ENCODE data around the gene SLC41A2. TPM values are rescaled to one million over a fixed set of nuclear protein-coding genes. Genes with fewer than 3 reads are reported as not detected.

SLC41A2 gene
- polyA plus RNA-seq, 3 donors = 4.4 to 6.1 (median 4.9) TPM

DNA sequence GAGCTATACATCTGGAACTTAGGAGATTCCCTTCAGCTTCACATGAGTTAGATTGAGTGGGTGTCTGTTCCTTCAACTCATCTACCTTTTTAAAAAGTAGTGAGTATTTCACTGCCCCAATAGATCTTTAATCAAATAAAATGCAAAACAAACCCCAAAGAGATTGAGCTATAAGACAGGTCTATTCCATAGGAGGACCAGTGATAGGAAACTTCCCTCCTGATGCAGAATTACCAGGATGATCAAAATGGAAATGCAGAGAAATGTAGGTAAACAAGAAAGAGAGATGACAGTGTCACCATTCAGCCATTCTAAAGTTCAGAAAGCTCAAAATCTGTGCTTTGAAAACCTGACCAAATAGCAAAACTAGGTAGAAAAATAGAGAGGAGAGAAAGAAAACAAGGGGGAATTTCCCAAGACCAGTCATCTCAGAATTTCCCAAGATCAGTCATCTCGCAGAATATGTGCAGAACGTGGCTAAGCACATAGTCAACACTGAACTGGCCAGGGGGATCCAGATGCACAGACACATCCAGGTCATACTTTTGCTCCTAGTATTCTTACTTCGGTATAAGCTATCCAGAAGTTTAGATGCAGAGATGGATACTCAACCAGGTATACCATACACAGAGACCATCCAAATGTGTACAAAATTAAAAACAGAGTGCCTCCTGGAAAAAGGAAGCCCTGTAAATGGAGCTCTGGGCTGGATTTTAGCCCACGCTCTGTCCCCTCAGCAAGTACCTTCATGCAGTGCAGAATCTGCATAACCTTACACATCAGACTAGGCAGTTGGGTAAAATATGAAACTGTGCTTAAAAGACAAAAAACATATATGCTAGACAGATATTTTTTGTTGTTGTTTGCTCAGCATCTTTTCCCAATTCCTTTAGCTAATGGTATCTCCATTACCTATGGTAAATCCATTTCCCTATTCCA is 27.4 kb downstream of the SLC41A2 start:
- no peak for DNase-seq

DNA sequence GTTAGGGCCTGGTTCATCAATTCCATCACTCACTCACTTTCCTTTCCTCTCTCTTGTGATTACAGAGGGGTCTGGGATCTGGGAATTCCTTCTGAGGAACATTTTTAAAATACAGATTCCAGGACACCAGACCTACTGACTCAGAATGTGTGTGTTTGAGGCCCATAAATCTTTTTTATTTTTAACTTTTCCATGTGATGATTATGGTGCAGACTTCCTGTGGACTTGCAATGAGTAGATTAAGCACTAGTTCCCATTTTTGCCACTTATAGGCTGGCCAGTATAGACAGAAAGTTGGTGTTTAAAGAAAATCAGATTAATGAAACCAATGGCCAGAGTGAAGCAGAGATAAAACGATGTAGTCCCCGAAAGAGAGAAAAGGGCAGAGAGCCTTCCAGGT is 28.1 kb downstream of the SLC41A2 start:
- DNase-seq = no peak

DNA sequence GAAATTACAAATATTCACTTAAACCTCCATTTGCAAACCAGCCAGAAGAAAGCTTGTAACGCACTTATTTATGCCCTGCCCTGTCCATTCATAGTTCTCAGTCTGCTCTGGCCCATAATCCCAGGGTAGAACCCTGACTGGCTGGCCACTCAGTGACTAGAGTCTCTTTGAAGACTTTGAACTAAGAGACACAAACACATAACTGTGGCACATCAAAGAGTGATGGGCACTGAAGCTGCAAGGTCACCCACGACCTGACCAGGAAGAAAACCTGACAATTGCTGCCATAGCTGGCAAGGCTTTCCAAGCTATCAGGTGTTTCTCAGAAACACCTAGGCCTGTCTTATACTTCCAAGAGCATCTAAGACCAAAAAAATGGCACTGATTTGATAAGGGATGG is 28.7 kb downstream of the SLC41A2 start:
- no peak for DNase-seq

DNA sequence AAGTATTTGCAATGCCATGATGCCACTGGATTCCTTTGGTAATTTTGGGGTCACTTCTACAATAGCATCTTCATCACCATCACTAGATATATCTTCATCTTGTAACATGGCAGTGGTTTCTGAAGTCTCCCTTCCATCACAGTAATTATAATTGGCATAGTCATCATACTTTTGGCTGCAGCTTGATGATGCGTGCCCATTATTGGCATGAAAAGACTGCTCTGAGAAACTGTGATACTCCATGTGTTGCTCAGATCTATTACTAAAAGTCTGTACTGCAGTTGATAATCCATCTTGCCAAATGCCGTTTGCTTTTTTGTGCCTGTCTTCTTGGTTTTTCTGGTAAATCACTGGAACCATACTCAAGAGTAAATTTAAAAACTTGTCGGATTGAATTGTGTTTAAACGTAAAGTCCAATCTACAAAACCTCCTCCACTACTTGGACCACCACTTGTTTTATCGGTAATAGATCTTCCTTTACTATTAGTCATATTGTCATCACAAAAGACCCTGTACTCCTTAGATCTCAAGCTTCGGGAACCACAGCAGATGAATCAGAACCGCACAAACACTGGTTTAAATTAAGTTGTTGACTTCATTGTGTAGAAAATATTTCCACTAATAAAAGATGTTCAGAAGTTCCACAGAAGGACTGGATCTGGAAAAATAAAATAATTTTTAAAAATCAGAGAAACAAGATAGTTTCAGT is 29.9 kb downstream of the SLC41A2 start:
- DNase-seq = no peak

DNA sequence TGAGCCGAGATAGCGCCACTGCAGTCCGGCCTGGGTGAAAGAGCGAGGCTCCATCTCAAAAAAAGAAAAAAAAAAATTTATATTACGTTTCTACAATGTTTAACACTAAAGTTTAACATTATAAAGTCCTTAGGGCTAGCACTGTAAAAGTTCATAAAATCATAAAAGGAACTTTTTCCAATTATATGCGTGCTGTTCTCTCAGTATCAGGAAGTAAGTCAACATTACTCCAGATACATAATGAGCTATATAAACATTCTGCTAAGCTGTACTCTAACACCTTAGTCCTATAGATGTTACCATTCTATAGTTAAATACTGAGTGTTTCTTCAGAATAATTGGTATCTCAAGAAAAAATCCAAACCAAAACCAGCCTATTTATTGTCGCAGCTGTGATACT is 32.6 kb downstream of the SLC41A2 start:
- DNase-seq = no peak

DNA sequence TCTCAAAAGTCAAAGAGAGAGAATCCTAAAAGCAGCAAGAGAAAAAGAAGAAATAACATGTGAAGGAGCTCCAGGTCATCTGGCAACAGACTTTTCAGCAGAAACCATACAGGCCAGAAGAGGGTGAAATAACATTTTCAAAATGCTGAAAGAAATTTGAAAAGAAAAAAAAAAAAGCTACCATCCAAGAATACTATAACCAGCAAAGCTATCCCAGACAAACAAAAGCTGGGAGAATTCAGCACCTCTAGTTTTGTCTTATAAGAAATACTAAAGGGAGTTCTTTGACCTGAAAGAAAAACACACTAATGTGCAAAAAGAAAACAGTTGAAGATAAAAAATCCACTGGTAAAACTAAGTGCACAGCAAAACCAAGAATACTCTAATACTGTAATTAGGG is 36.8 kb downstream of the SLC41A2 start:
- DNase-seq = no peak

DNA sequence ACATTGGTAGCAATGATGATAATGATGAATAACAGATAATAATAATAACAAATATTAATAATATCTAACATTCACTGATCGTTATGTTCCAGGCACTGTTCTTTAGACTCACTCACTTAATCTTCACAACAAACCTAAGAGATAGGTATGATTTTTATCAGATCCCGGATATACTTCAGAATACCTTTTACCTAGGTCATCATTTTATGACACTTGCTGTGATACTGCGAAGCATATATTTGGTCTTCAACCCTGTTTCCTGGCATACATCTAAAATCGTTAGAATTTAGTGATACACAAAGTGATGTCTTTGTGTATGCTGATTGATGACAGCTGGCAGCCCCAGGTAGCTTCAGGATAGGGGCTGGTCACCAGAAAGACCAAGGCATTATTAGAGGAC is 46.1 kb downstream of the SLC41A2 start:
- no peak for DNase-seq

DNA sequence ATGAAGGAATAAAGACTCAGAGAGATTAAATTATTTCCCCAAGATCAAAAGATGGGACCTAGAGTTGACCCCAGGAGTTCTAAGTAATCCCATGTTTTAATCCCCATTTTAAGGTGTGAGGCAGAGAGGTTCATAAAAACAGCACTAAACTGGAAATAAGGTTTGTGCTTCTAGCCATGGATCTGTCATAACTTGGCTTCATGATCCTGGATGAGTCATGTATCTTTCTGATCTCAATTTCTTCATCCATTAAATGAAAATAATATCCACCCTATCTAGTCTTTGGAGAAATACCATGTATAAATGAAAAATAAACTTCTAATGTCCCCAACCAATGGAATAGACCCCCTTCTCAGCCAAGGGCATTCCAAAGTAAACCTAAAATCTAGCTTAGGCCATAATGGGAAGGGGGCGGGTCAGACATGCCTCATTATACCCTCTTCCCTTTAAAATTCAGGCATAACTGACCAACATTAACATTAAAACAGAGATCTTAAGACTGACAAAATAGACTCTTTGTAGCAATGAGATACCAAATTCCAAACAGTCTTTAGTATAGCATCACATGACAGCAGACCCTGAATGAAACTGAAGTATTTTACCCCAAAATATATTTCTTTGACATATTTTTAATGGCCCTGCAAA is 47.8 kb downstream of the SLC41A2 start:
- no peak for DNase-seq

DNA sequence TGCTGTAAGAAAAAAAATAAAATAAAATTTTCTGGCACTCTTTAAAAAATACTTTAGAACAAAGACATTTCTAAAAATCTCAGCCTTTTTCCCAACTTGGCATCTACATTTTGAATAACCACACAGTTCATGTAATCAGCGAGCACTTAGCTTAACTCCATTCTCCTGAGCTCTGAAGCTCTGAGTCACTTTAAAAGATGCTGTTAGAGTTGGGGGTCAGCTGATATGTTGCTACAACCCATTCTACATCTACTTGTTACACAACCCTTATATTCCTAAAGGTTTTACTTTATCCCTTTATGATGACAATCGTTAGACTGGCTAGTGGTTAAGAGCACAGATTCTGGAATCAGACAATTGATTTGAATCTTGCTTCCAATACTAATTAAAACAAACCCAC is 48.3 kb downstream of the SLC41A2 start:
- no peak for DNase-seq

Other genes starting within 250 kb of the SLC41A2 start
- 10 to 100 TPM in 2 of 3 donors, 1 to 10 TPM in 1; 9.3 to 13.5 (median 13.4) TPM for gene NOPCHAP1, start 28.0 kb upstream of the SLC41A2 start, polyA plus RNA-seq (ENCODE audit: insufficient read length in 3 of 3)
- gene ALDH1L2, start 126.2 kb upstream of the SLC41A2 start, polyA plus RNA-seq (ENCODE audit: insufficient read length in 3 of 3) = 1 to 10 TPM in 2 of 3 donors, under 1 TPM in 1; 0.75 to 1.5 (median 1.2) TPM
- 10 to 100 TPM; 43.9 to 72.8 (median 68.2) TPM for gene WASHC4, start 149.4 kb upstream of the SLC41A2 start, polyA plus RNA-seq (ENCODE audit: insufficient read length in 3 of 3)